CD4-positive, alpha-beta T cell (primary cell): Measurements from ENCODE around the gene PARP1. TPM values are rescaled to one million over a fixed set of nuclear protein-coding genes. Genes with fewer than 3 reads are reported as not detected.

Experiments used
- ATAC-seq: fragments of 200-7000 bp; cut with Tn5 transposase; one replicate; pipeline ENCODE4 v1.10.0; 2022; ENCODE audit warnings: mild to moderate bottlenecking; ENCODE audit not compliant: poor library complexity
- CTCF ChIA-PET: fragments of 350-600 bp; sonication (Branson Sonifier 250); formaldehyde crosslinking; loops from one replicate; lab custom pipeline; 2021; ENCODE audit warnings: antibody characterized with exemption, inconsistent platforms; lab: Charles Lee
- POLR2A ChIA-PET: fragments of 350-600 bp; sonication (Branson Sonifier 250); formaldehyde crosslinking; loops from one replicate; lab custom pipeline; 2021; ENCODE audit warnings: antibody characterized with exemption, inconsistent platforms; lab: Charles Lee
- DNase-seq, 14 experiments: peaks; one replicate each; pipeline ENCODE4 v3.0.0-alpha.2; 2013 to 2020; ENCODE audit warnings: mixed read lengths in 2 of 14
- H3K27ac ChIP-seq, 2 donors: one replicate each; pipeline versions ENCODE4 v1.5.1 to v1.7.0; 2013; ENCODE audit warnings: low read length in 2 of 2, low read depth in 1 of 2, mild to moderate bottlenecking in 1 of 2
- H3K27me3 ChIP-seq, 2 experiments: 1 replicate in 1 of 2; 2 replicates in 1 of 2; pipeline versions ENCODE4 v1.6.1 to v1.7.0; 2013; ENCODE audit warnings: low read length in 2 of 2, control low read depth in 1 of 2, mild to moderate bottlenecking in 1 of 2, moderate library complexity in 1 of 2; ENCODE audit not compliant: insufficient read depth in 2 of 2, control insufficient read depth in 1 of 2
- H3K36me3 ChIP-seq: one replicate; pipeline ENCODE4 v1.6.1; 2013; ENCODE audit warnings: low read length, control low read depth; ENCODE audit not compliant: insufficient read depth
- H3K4me1 ChIP-seq: one replicate; pipeline ENCODE4 v1.6.1; 2013; ENCODE audit warnings: low read length, control low read depth; ENCODE audit not compliant: insufficient read depth
- H3K4me3 ChIP-seq: one replicate; pipeline ENCODE4 v1.5.1; 2013; ENCODE audit warnings: mild to moderate bottlenecking, low read length, moderate library complexity
- H3K9me3 ChIP-seq, 2 experiments: 1 replicate in 1 of 2; 2 replicates in 1 of 2; pipeline versions ENCODE4 v1.6.1 to v1.7.0; 2013; ENCODE audit warnings: low read length in 2 of 2, mild to moderate bottlenecking in 2 of 2, control low read depth in 1 of 2, moderate library complexity in 1 of 2; ENCODE audit not compliant: control insufficient read depth in 1 of 2, insufficient read depth in 1 of 2
- H3K27ac Mint-ChIP-seq: one replicate; pipeline ENCODE4 v1.8.0; 2020; ENCODE audit warnings: mixed read lengths
- H3K27me3 Mint-ChIP-seq: one replicate; pipeline ENCODE4 v1.8.0; 2021; ENCODE audit warnings: mixed read lengths
- H3K36me3 Mint-ChIP-seq: one replicate; pipeline ENCODE4 v1.8.0; 2021; ENCODE audit warnings: low read depth, mixed read lengths
- H3K4me1 Mint-ChIP-seq: one replicate; pipeline ENCODE4 v1.8.0; 2021; ENCODE audit warnings: low read depth, mixed read lengths
- H3K4me3 Mint-ChIP-seq: one replicate; pipeline ENCODE4 v1.8.0; 2020; ENCODE audit warnings: mild to moderate bottlenecking, mixed read lengths
- H3K9me3 Mint-ChIP-seq: one replicate; pipeline ENCODE4 v1.8.0; 2020; ENCODE audit warnings: mixed read lengths
- intact Hi-C, 2 experiments: fragments of 100-400 bp; cut with DNase I in 1 of 2; cut with micrococcal nuclease in 1 of 2; formaldehyde crosslinking; loops; one replicate each; pipeline versions ENCODE4 v1.15.1 to v1.9.0; 2023 to 2025; cut with DNase I, micrococcal nuclease
- total RNA-seq, 174 experiments: library from RNA in 2 of 174; stranded (reverse) in 2 of 174; gene quantifications; one replicate each; pipeline ENCODE4 v1.2.3 and lab custom pipeline; 2021 to 2026
- TF ChIP-seq, protein P1 (sequence below): fragments of 200-600 bp; IDR thresholded peaks from one replicate; pipeline ENCODE4 v1.8.0; 2022; ENCODE audit warnings: antibody characterized with exemption, mild to moderate bottlenecking

Gene PARP1
- total RNA-seq, 2 experiments from 2014 or later = 59.3 to 63.6 TPM

DNA sequence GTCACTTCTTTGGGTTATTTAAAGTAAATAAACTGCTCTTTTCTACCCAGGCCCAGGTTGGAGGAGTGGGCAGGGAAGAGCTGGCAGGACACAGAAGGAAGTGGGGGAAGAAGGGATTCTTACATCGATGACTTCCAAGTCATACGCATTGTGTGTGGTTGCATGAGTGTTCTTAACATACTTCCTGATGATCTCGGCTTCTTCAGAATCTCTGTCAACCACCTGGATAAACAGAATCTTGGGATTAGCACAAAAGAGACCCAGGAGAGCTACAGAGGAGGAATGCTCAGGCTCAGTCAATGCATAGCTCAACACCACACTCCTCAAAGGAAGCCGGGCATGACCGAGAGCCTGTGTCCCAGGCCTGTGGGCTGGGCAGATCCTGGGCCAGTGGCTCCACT is 42.1 kb downstream of the PARP1 start:
- Mint-ChIP-seq H3K27ac (no peak overlapping the region), H3K36me3 (peaks cover 100% of the 10 kb centered on the region), H3K27me3 (no peaks in the 10 kb centered on the region), H3K4me1 (no peaks in the 10 kb centered on the region), H3K4me3 (no peak overlapping the region), H3K9me3 (no peaks in the 10 kb centered on the region)
- Histone ChIP-seq H3K27me3 (no peaks in the 10 kb centered on the region), H3K4me3 (no peak overlapping the region), H3K36me3 (peaks cover 99% of the 10 kb centered on the region), H3K4me1 (no peaks in the 10 kb centered on the region), H3K27ac (no peak overlapping the region), H3K9me3 (no peaks in the 10 kb centered on the region)
- ChIA-PET POLR2A (no interaction called here), CTCF (no interaction called here)
- TF ChIP-seq, protein P1, sequence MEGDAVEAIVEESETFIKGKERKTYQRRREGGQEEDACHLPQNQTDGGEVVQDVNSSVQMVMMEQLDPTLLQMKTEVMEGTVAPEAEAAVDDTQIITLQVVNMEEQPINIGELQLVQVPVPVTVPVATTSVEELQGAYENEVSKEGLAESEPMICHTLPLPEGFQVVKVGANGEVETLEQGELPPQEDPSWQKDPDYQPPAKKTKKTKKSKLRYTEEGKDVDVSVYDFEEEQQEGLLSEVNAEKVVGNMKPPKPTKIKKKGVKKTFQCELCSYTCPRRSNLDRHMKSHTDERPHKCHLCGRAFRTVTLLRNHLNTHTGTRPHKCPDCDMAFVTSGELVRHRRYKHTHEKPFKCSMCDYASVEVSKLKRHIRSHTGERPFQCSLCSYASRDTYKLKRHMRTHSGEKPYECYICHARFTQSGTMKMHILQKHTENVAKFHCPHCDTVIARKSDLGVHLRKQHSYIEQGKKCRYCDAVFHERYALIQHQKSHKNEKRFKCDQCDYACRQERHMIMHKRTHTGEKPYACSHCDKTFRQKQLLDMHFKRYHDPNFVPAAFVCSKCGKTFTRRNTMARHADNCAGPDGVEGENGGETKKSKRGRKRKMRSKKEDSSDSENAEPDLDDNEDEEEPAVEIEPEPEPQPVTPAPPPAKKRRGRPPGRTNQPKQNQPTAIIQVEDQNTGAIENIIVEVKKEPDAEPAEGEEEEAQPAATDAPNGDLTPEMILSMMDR = no peak
- intact Hi-C loops = no loop called here
- DNase-seq (no peak), ATAC-seq (no peak)

DNA sequence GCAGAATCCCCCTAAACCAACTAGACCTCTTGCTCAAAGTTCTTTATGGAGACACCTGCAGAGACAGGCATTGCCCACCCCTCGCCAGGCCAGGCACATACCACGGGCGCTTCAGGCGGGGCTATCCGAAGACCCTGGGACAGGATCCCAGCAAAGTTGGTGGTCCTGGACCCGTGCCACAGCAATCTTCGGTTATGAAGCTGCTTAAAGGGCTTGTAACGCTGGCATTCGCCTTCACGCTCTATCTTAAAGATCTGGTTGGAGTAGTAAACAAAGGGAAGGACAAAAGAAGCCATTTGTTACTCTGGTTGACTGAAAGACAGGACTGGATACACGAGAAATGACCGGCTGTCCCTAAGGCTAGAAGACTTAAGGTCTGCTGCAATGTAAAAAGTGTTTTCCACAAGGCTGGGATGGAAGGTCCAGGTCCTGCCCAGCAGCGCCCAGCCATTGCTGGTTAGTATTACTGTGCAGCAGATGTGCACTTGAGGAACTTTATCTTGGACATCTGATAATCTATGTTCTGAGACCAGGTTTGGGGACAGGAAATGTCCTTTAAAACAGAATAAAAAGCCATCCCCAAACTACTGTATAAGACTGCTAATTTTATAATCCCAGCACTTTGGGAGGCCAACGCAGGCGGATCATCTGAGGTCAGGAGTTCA is 42.9 kb downstream of the PARP1 start:
- no peaks in the 10 kb centered on the region for H3K9me3 Mint-ChIP-seq
- TF ChIP-seq, protein P1 = no peak
- no peak for DNase-seq
- H3K4me1 Mint-ChIP-seq = no peaks in the 10 kb centered on the region
- ChIA-PET CTCF (no interaction called here), POLR2A (no interaction called here)
- Histone ChIP-seq H3K4me1 (no peaks in the 10 kb centered on the region), H3K4me3 (no peak overlapping the region), H3K27me3 (no peaks in the 10 kb centered on the region), H3K9me3 (no peaks in the 10 kb centered on the region), H3K36me3 (peaks cover 99% of the 10 kb centered on the region), H3K27ac (no peak overlapping the region)
- H3K27ac Mint-ChIP-seq = no peak overlapping the region
- no peak overlapping the region for H3K4me3 Mint-ChIP-seq
- peaks cover 100% of the 10 kb centered on the region for H3K36me3 Mint-ChIP-seq
- no peaks in the 10 kb centered on the region for H3K27me3 Mint-ChIP-seq
- intact Hi-C loops = no loop called here
- ATAC-seq = no peak

DNA sequence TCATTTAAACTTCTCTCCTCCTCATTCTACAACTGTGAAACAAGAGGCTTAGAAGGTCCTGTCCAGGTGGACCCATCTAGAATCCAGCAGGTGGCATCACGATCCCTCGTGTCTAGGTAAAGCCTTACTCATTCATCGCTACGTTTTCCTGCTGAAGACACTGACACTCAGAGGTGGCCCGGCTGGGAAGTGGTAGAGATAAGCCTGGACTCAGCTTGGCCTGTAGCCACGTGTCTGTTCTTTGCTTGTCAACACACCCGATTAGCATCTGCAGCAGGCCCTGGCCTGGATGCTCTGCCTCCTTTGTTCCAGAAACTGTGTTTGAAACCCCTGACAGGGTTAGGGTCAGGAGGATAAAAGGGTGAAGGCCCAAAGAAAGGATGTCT is 43.4 kb downstream of the PARP1 start:
- Mint-ChIP-seq H3K9me3 (no peaks in the 10 kb centered on the region), H3K4me1 (no peaks in the 10 kb centered on the region), H3K36me3 (peaks cover 100% of the 10 kb centered on the region), H3K4me3 (no peak overlapping the region), H3K27me3 (no peaks in the 10 kb centered on the region), H3K27ac (no peak overlapping the region)
- no peak for DNase-seq
- Histone ChIP-seq H3K36me3 (peaks cover 98% of the 10 kb centered on the region), H3K27ac (no peak overlapping the region), H3K9me3 (no peaks in the 10 kb centered on the region), H3K4me1 (no peaks in the 10 kb centered on the region), H3K4me3 (no peak overlapping the region), H3K27me3 (no peaks in the 10 kb centered on the region)
- no peak for ATAC-seq
- TF ChIP-seq, protein P1 = no peak
- intact Hi-C loops = no loop called here
- POLR2A ChIA-PET = no interaction called here
- CTCF ChIA-PET = no interaction called here
